Upper lobe of left lung (tissue), 6 donors: ENCODE measurements around the gene PM20D2. TPM values are rescaled to one million over a fixed set of nuclear protein-coding genes. Genes with fewer than 3 reads are reported as not detected.
A peak's percentile ranks its signal among the peaks of the same experiment; 100 is the strongest.
"Not testable (repeated sequence)": the region's sequence is repeated elsewhere in the genome, so short reads cannot be mapped to it uniquely, and the experiment has no call there.

Source experiments
- ATAC-seq, 2 donors: fragments of 200-7000 bp; cut with Tn5 transposase; one replicate each; pipeline ENCODE4 v1.9.1; 2022; ENCODE audit warnings: mild to moderate bottlenecking in 2 of 2, moderate library complexity in 2 of 2; ENCODE audit not compliant: low FRiP score in 2 of 2
- DNase-seq, 2 donors: peaks; one replicate each; pipeline ENCODE4 v3.0.0-alpha.2; 2019 to 2020
- H3K27ac ChIP-seq, 4 donors: fragments of 200-600 bp; sonication (generic); one replicate each; pipeline ENCODE4 v1.5.1; 2016 to 2019
- H3K27me3 ChIP-seq, 4 donors: fragments of 200-600 bp; sonication (generic); one replicate each; pipeline ENCODE4 v1.5.1; 2017 to 2019
- H3K36me3 ChIP-seq, 4 donors: fragments of 200-600 bp; sonication (generic); one replicate each; pipeline ENCODE4 v1.5.1; 2016 to 2019
- H3K4me1 ChIP-seq, 4 donors: fragments of 200-600 bp; sonication (generic); one replicate each; pipeline ENCODE4 v1.5.1; 2018 to 2019
- H3K4me3 ChIP-seq, 4 donors: fragments of 200-600 bp; sonication (generic); one replicate each; pipeline ENCODE4 v1.5.1; 2017 to 2019; ENCODE audit warnings: mild to moderate bottlenecking in 2 of 4, moderate library complexity in 1 of 4
- H3K9me3 ChIP-seq, 4 donors: fragments of 200-600 bp; sonication (generic); one replicate each; pipeline ENCODE4 v1.5.1; 2018 to 2019
- CTCF ChIP-seq, 6 experiments: fragments of 450-650 bp in 4 of 6; fragments of 200-600 bp in 2 of 6; sonication (generic) in 2 of 6; IDR thresholded peaks; one replicate each; pipeline ENCODE4 v1.5.1; 2016 to 2019; ENCODE audit warnings: antibody characterized with exemption in 6 of 6
- EP300 ChIP-seq, 4 donors: sonication (generic); formaldehyde crosslinking; IDR thresholded peaks; one replicate each; pipeline ENCODE4 v1.5.1; 2017; ENCODE audit warnings: antibody characterized with exemption in 4 of 4, control low read depth in 2 of 4
- POLR2A ChIP-seq, 4 donors: fragments of 450-650 bp; IDR thresholded peaks; one replicate each; pipeline ENCODE4 v1.5.1; 2016 to 2017; ENCODE audit warnings: antibody characterized with exemption in 4 of 4, mild to moderate bottlenecking in 2 of 4
- POLR2AphosphoS5 ChIP-seq, 2 donors: sonication (generic); formaldehyde crosslinking; IDR thresholded peaks; one replicate each; pipeline ENCODE4 v1.5.1; 2017; ENCODE audit warnings: antibody characterized with exemption in 2 of 2
- WGBS, 2 donors: methylation state at CpG; one replicate each; pipeline ENCODE4 v1.1.5; 2017 to 2018; 5-methylcytosine and 5-hydroxymethylcytosine counted together
- total RNA-seq, 6 donors: library from RNA; depleted of rRNA in 4 of 6; stranded (reverse); fragments of >200 nt in 4 of 6; gene quantifications; one replicate each; pipeline versions ENCODE4 v1.1.0 to v1.2.1, GENCODE V29; 2016 to 2021
- donor health status: DM: no; HTN: no; CAD: no; lungs with moderate emphysema.
- donor health status: DM: no; HTN: yes; CAD: no; lungs with severe emphysema.

The PM20D2 gene
- total RNA-seq, 6 donors from 2014 or later, result 2.9 to 15.0 (median 5.4) TPM

- H3K9me3 ChIP-seq, result no peaks in the 10 kb centered on the region
Measured at GRCh38 chr6:89122625-89123024, 23.2 kb upstream of the PM20D2 start.

GRCh38 chr6:89128256-89128671 is 17.6 kb upstream of the PM20D2 start:
- not testable (repeated sequence) for DNase-seq, H3K4me1 ChIP-seq, H3K27me3 ChIP-seq, H3K36me3 ChIP-seq, H3K4me3 ChIP-seq, H3K9me3 ChIP-seq, H3K27ac ChIP-seq, ATAC-seq
- WGBS, 2 donors, result 63 to 100% methylated on average over 2 of the region's 2 CpGs

More at GRCh38 chr6:89122625-89123024, 23.2 kb upstream of the PM20D2 start:
- ATAC-seq, result no peak
- Histone ChIP-seq H3K36me3 (no peaks in the 10 kb centered on the region), H3K4me1 (peaks cover 0 to 6% (median 2%) of the 10 kb centered on the region in 4 donors), H3K27ac (no peak overlapping the region), H3K27me3 (no peaks in the 10 kb centered on the region), H3K4me3 (no peak overlapping the region)
- TF ChIP-seq POLR2A (IDR thresholded peaks at IDR 0.05), result no peak
- TF ChIP-seq POLR2AphosphoS5 (IDR thresholded peaks at IDR 0.05), result no peak
- no peak for TF ChIP-seq EP300 (IDR thresholded peaks at IDR 0.05)
- peak in 3 of 6 experiments; percentile 13 to 24 (median 23) for TF ChIP-seq CTCF (IDR thresholded peaks at IDR 0.05)
- no peak for DNase-seq

- 87 to 92% methylated on average over 3 of the region's 3 CpGs for WGBS, 2 donors
- Histone ChIP-seq H3K27ac (no peak overlapping the region), H3K4me3 (no peak overlapping the region), H3K4me1 (no peaks in the 10 kb centered on the region), H3K36me3 (no peaks in the 10 kb centered on the region), H3K27me3 (no peaks in the 10 kb centered on the region), H3K9me3 (peaks cover 0 to 5% (median 0%) of the 10 kb centered on the region in 4 donors)
- TF ChIP-seq POLR2A (IDR thresholded peaks at IDR 0.05) (no peak), EP300 (IDR thresholded peaks at IDR 0.05) (no peak), CTCF (IDR thresholded peaks at IDR 0.05) (no peak), POLR2AphosphoS5 (IDR thresholded peaks at IDR 0.05) (no peak)
- DNase-seq (no peak), ATAC-seq (no peak)
Measured at GRCh38 chr6:89131599-89131998, 14.3 kb upstream of the PM20D2 start.

- DNase-seq, result no peak
- TF ChIP-seq EP300 (IDR thresholded peaks at IDR 0.05) (no peak), POLR2A (IDR thresholded peaks at IDR 0.05) (no peak), CTCF (IDR thresholded peaks at IDR 0.05) (no peak), POLR2AphosphoS5 (IDR thresholded peaks at IDR 0.05) (no peak)
- 64 to 72% methylated on average over 2 of the region's 2 CpGs for WGBS, 2 donors
- peaks cover 0 to 5% (median 0%) of the 10 kb centered on the region in 4 donors for H3K9me3 ChIP-seq
- no peak for ATAC-seq
- H3K4me1 ChIP-seq, result no peaks in the 10 kb centered on the region
- no peak overlapping the region for H3K4me3 ChIP-seq
- no peaks in the 10 kb centered on the region for H3K27me3 ChIP-seq
- H3K36me3 ChIP-seq, result no peaks in the 10 kb centered on the region
- H3K27ac ChIP-seq, result no peak overlapping the region
Measured at GRCh38 chr6:89132057-89132456, 13.8 kb upstream of the PM20D2 start.

GRCh38 chr6:89133981-89134380 is 11.9 kb upstream of the PM20D2 start:
- H3K9me3 ChIP-seq, result no peaks in the 10 kb centered on the region
- 90 to 95% methylated on average over 9 of the region's 9 CpGs for WGBS, 2 donors

More at GRCh38 chr6:89133981-89134380, 11.9 kb upstream of the PM20D2 start:
- TF ChIP-seq POLR2AphosphoS5 (IDR thresholded peaks at IDR 0.05), result no peak
- TF ChIP-seq CTCF (IDR thresholded peaks at IDR 0.05), result no peak
- TF ChIP-seq POLR2A (IDR thresholded peaks at IDR 0.05), result no peak
- TF ChIP-seq EP300 (IDR thresholded peaks at IDR 0.05), result no peak
- no peaks in the 10 kb centered on the region for H3K36me3 ChIP-seq
- ATAC-seq, result no peak
- H3K27ac ChIP-seq, result no peak overlapping the region
- H3K4me1 ChIP-seq, result no peaks in the 10 kb centered on the region
- DNase-seq, result no peak
- no peaks in the 10 kb centered on the region for H3K27me3 ChIP-seq
- H3K4me3 ChIP-seq, result no peak overlapping the region
